ENCODE results near the gene CWC27.
A peak's percentile ranks its signal among the peaks of the same experiment; 100 is the strongest.

The CWC27 gene

DNA sequence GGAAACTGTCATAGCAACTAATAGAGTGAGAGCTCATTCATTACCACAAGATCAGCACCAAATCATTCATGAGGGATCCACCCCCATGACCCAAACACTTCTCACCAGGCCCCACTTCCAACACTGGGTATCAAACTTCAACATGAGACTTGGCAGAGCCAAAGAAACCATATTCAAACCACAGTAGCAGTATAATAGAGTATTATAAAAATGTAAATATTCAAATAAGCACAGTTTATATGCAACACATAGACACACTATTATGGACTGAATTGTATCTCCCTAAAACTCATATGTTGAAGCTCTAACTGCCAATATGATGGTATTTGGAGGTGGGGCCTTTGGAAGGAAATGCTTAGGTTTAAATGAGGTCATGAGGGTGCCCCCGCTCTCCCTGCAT, 240.5 kb downstream of the CWC27 start:
- no peak for DNase-seq

DNA sequence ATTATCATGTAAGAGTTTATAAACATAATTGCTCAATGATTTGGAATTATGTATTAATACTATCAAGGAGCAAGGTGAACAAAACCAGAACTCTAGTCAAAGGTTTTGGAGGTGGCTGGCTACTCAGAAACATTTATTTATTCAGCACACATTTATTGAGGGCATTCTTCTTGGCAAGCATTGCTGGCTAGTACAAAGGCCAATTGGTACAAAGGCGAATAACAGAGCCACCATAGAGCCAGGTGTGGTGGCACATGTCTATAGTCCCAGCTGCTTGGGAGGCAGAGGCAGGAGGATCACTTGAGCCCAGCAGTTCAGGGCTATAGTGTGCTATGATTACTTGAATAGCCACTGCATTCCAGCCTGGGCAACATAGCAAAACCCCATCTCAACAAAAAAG, 242.1 kb downstream of the CWC27 start:
- DNase-seq = peak; percentile 17

DNA sequence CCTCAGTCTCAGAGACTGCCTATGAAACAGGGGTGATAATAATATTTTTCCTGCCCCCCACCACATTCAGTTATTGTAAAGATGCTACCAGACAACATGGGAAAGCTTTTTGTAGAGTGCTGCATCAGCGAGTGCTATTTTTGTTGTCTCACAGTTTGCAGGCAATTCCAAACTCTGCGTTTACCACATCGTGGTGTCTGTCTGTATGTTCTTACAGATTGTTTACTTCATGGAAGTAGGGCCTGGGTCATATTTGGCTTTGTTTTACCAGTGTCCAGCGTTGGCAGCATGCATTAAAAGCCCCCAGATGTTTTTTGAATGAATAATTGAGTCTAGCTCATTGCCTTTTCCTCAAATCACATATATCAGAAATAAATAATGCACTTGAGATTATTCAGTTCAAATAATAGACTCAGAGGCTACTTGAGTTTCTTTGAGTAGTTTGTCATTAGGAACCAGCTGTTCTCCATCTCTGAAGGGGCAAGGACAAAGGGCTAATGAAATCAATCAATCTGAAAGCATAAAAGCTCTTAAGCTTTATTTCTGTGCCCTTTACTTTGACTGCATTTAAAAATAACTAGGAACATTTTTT, 243.7 kb downstream of the CWC27 start:
- DNase-seq = no peak

DNA sequence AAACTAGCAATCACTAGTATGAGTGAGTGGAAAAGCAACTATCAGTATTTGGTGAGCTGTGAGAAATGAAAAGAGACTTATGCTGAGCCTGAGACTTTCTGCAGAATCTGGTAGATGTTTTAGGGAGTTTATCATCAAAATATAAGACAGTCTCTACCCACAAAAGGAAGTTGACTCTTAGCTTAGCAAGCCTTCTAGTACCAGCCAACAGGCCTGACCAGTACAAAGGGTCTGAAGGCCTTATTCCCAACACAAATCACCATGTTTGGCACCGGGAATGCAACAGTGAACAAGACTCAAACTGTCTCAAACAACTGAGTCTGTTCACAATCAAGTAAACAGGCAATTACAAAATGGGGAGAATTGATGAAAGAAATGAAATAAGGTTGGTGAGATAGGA, 244.4 kb downstream of the CWC27 start:
- DNase-seq = no peak

DNA sequence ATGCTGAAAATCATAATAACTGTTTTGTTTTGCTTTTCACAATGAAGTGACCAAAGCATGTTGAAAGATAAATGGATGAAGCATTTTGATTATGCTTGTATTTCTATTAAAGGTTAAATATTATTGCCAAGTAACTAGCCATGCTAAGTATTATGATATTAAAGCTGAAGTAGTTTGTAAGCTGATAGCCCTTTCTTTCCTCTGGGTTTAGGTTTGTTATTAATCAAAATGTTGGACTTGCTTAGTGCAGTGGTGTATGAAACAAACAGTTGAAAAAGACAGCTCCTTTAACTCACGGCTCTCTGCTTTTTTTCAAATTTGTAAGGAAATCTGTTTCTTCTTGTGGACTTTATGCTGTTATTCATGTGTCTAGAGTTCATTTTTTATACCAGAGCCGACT, 246.0 kb downstream of the CWC27 start:
- DNase-seq = no peak

DNA sequence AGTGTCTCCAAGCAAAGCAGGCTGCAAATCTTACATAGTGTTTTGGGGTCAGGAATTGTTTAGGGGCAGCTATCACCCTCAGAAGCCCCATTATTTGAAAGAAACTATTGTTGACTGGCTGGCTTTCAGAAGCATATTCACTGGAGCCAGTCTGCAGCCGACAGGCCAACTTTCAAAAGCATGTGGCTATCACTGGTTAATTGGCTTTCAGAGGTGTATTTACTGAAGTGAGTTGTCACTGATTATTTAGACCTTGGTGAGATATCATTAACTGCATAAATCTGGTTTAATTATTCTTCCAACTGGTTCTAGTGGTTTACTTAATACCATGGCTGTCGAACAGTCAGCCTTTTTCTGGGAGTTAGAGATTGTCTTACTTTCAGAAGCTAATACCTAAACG, 247.0 kb downstream of the CWC27 start:
- DNase-seq = no peak

DNA sequence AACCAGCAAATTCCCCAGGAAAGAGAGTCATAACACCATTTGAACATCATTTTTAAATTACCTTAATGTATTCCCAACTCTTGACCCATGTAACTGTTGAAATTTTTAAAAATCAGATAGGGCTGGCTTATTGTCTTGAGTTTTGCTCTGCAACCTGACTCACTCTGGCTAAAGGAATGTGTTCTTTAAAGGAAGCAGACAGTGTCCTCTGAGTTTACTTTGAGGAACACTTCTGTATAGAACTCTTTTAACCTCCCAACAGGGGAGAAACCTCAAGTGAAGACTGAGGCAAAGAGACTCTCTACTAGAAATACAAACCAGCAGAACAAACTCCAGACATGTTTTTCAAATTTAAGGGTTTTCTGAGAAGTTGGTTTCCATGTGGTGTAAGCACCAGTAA, 248.9 kb downstream of the CWC27 start:
- no peak for DNase-seq

DNA sequence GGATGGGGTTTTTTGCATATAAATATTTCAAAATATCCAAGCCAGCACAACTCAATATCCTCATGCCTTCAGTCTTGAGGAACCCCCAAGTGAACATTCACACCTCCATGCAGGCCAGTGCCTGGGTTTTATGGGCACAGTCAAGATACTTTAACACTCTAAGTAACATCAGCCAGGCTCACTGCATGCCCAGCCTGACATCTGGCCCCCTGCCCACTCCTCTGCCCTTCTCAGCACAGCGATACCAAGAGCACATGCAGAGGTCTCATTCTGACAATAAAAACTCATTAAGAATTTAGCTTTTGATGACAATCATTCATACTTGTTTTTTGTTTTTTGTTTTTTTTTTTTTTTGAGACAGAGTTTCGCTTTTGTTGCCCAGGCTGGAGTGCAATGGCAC, 250.0 kb downstream of the CWC27 start:
- DNase-seq = no peak

DNA sequence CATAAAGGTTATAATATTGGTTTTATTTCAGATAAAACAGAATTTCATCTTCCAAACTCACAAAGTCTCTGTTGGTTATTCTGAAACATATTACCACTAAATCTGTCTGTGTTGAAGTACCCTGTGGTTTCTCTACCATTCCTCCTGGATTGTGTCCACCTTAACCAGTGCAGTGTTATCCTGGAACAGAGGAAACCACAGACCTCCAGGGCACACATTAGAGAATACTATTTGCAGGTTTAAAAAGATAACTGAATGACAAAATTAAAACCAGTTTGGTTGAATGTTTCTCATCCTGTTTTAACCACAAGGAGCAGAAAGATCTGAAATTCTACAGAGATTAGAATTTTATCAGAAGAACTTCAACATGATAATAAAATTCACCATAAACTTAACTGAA, 251.8 kb downstream of the CWC27 start:
- no peak for DNase-seq

DNA sequence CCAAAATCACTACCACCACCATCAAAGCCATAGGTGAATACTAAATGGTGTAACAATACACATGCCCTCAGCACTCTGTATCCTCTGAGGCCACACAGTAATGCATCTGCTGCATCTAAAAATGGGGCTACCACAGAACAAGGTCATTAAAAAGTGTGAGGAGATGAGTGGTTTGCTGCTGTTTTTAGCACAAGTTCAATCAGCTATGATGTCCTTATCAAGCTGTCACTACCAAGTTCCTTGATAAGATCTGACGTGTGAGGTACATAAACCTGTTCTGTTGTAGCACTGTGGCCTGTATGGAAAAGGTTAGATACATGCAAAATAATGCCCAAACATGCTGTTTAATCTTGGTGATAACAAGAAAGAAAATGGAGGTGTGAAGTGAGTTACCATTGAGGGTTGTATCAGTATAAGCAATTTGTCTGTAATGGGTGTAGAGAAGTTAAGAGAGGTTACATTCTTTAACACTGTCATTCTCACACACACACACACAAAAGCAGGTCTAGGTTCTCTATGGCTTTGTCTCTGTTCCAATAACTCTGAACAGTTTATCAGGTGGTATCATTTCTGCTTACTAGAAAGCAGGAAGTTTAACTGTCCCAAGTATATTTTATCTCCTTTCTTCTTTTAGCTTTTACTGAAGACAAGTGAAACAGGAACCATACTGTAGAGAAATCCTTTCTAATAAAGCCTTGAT, 252.9 kb downstream of the CWC27 start:
- no peak for DNase-seq

DNA sequence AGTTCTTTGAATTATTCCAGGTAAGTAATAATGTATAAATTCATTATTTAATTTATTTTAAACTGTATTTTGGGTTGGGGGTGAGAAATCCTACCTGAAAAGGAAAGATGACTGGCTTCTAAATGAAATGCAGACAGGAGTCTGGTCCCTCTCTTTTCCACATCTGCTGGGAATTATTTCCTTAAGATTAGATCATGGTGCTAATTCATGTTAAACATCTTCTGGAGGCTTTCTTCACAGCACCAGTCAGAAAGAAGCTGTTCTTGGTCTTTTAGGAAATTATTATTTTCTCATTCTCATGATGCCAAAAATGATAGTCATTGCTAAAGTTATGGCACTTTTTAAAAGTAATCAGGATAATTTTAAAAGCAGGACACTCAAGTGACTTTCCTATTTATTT, 254.2 kb downstream of the CWC27 start:
- DNase-seq = no peak

DNA sequence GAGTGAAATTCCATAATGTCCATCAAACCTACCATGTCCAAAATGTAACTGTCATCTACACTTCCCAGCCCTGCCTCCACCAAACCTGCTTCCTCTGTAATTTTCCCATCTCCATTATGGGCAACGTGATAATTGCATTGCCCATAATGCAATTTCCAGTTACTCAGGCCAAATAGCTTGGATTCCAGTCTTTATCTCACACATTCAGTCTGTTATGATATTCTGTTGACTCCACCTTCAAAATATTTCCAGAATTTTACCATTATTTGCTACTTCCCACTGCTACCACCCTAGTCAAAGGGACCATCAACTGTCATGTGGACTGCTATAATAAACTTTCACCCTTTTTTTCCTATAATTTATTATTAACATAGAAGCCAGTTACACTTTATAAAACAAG, 256.0 kb downstream of the CWC27 start:
- DNase-seq = no peak

DNA sequence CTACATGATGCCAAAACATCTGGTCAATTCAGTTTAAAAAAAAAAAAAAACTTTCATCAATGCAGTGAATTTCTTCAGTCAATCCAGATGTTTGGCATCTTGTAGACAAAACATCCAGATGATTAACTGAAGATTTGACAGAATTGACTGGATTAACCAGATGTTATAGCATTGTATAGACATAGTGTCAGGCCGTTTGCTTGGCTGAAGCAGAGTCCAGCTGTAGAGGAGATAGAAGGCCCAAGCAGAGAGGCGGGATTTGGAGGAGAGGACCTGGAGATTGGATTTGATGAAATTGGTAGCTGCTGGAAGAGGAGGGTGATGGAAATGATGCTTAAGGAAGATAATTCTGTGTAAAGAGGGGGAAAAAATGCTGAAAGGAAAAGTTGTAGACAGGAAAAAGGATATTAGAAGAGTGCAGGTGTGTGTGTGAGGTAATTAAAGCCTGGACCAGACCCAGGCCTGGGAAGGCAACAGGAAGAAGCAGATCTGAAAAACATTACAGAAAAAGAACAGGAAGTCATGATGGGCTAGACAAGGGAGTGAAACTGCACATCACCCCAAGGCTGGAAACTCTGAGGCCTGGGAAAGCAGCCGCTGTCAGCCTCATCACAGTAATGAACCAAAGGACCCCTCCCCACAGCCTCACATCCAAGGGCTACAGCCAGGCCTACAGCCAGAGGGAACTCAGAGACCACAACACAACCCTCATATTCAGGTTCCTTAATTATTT, 258.3 kb downstream of the CWC27 start:
- no peak for DNase-seq

DNA sequence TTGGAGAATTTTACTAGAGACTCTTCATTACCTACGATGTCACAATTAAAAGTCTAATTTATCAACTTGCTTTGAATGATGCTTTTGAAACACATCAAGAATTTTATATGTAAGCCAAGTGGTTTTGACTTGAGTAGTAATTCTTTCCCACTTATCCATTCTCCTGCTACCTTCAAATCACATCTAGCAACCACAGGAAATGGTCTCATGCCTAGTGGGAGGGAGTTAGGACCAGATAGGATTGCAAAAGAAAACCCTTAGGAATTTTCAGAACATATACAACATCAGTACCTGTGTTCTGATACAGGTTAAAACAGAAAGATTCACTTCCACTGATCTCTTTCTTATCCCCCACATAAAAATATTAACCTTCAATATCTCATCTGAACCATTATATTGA, 260.4 kb downstream of the CWC27 start:
- no peak for DNase-seq

DNA sequence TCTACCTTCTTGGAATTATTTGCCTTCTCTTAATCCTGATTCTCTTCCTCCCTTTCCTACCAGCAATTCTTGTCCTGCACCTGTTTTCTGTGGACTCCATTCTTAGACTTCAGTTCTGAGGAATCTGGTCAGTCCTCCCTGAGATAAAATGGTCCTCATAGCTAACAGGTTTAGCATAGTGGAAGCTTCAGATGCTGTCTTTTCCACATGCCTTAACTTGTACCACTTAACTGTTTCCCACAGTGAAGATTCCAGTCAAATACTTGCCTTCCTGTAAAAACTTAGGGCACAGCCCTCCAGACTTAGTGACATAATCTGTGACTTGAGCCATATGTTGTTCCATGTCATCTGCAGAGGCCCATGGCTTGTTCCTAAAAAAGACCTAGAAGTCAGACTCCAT, 261.3 kb downstream of the CWC27 start:
- DNase-seq = no peak

DNA sequence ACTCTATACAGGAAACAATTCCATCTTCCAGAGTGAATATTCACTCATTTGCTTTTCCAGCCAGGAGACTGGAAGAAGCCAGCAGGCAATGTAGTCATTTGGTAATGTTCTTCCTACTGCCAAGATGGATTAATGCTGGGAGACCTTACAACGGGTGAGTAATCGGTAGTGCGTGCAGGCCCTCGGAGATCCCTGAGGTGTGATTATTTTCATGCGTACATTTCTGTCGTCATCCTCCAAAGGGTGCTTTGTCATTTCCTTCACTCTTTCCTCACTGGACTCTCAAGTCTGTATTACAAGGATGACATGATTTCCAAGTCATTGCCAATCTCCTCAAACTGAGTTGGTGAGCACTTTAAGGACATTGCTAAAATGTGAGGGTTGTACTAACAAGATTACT, 263.5 kb downstream of the CWC27 start:
- no peak for DNase-seq

DNA sequence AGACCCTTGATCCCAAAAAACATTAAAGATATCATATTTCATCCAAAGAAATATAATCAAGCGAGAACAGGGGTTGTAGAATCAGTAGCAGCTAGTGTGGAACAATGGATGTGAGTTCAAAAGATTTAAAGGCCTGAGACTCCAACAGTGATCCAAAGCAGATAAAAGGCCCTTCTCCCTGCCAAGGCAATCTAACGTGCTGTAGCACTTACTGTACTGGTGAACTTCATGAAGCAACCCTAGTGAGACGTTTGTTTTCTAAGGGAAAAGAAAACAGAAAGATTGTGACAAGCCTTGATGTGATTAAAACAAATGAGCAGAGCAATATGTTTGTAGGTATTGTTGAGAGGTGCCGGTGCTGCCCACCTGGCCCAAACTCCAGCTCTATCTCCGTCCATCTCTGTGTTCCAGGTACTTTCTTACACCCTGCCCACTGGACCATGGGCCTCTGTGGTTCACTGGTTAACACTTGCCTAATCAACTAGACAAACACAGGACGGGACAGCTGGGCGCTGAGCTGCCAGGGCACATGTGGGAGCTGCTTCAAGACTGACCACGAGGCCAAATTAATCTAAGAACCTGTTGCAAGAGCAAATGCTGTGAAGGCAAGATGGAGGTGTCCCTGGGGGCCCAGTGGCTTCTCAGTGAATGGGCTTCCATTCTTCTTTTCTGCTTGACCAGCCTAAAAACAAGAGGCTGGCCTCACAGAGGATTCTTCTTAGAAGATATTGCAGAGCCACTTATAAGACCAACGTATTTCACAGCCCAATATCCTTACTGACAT, 265.5 kb downstream of the CWC27 start:
- no peak for DNase-seq

DNA sequence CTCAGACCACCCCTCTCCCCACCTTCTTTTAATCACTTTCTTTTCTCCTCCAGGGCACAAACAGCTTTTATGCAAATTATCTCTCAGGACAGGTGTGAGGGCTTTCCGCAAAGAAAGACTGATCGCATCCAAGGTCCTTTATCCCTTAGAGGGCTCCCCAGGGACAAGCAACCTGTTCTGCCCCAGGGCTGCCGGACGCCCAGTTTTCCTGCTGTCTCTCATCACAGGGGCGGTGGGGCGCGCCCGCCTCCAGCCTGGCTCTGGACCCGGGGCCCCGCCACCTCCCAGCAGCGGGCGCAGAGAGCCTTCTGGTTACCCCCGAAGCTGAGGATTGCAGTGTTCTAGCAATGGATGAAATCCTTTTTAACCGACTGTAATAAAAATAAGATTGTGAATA, 266.1 kb downstream of the CWC27 start:
- no peak for DNase-seq

DNA sequence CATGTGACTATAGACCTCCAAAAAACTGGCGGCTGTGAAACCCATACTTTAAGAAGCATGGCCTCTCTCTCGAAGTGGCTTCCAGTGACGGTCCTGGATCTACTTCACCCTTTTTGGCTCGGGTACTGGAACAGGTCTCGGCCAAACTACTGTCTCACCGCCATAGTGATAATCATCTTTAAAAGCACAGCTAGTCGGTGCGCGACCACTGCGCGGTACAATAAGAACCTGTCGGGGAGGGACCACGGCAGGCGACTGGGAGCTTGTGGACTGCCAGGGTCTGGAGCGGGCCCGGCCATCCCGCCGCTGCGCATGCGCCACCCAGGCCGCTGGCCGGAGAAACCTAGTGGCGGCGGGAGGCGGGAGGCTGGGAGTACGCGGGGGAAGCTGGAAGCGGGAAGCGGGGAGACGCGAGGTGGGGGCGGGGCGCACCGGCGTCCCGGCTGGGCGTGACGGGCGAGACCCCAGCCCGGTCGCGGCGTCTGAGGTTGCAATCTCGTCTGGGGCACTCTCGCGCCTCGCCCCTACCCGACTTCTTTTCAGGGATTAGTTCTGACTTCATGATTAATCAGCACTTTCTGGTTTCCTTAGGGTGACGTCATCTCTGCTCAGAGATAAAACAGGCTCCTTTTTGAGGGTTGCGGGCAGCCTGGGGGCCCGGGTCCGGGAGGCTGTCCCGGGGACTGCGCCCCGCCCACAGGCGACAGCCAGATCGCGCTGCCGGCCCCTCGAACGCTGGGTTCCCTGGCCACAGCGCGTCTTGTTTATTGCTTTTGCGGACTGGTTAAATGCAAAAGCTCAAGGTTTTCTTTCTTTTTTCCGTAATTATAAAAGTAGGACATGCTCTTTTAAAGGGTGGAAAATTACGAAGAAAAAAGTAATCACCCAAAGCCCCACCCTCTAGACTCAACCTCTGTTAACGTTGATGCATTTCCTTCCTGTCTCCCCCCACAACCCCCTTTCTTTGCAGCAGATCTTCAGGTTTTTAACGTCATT, 266.8 kb downstream of the CWC27 start:
- DNase-seq = peak; percentile 84

DNA sequence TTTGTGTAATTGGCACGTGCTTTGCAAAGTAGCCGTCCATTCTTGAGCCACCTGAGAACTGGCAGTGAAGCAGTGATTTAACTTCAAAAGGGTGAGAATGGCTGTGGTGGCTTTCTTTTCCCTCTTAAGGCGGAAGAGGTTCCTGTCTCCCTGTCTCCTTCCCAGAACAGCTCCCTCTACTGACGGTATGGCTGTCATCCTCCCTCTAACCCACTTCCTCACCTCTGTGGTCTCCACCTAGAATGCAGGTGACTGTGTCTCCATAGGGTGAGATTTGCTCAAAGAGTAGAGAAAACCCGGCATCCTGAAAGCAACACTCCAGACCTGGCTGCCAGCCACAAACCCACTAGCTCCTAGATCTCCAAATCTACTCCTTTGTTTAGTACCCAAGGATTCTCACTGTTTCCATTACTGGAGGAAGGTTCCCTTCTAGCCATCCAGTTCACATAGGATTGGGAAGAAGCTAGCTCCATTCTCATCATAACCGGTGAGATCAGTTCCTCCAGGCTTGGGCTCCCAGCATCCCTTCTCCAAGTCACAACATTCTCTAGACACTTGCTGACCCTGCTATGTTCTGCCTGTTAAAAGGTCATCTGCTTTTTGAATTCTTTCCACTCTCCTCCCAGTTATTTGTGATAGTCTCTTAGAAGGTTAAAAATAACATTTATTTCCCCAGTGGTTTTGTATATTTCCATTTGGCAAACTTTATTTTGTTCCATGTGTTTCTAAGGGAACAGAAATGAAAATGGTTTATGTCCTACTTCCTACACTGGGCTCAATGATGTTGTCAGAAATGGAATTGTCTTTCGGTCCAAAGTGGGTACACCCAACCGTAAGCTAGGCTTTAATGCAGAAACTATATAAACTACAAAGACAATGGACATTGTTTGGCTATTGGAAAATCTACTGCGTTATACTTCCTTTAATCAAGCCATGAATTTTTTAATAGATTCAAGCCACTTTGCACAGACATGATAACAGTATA, 269.4 kb downstream of the CWC27 start:
- no peak for DNase-seq

Measured in NCI-H774 (cell line).